HG03095 (cell line): ENCODE results near the gene MPC1L.

Experiments
- ATAC-seq: cut with Tn5 transposase; IDR thresholded peaks from one replicate; pipeline ENCODE4 v1.9.1; 2021; ENCODE audit warnings: moderate library complexity; ENCODE audit not compliant: unreplicated experiment

MPC1L gene

DNA sequence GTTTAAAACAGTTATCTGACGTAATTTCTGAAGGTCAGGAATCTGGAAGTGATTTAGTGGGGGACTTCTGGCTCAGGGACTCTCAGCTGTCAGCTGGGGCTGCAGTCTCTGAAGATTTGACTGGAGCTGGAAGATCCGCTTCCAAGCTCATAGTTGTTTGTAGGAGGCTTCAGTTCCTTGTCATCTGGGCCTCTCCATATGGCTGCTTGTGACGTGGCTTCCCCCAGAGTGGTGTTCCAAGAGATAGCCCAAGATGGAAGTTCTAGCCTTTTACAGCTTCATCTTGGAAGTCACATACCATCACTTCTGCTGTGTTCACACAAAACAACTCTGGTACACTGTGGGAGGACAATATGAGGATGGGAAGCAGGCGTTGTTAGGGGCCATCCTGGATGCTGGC is 2.1 kb downstream of the MPC1L start:
- ATAC-seq = no peak

DNA sequence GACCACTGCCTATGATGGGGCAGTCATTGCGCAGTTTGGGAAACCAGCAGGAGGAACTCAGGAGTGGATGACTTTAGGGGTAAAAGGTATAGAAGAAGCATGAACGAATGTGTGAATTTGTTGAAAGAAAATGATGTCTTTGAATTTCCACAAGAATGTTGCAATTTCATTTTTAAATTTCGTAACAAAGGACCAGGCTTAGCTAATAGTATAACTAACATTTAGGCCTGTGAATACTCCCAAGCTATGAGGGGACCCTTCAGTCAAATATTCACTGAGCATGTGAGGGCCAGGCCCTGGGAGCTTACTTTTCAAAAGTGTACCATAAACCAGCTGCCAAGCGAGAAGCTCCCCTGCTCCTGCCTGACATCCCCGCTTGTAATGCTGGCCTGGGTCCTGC is 5.3 kb downstream of the MPC1L start:
- ATAC-seq = no peak

DNA sequence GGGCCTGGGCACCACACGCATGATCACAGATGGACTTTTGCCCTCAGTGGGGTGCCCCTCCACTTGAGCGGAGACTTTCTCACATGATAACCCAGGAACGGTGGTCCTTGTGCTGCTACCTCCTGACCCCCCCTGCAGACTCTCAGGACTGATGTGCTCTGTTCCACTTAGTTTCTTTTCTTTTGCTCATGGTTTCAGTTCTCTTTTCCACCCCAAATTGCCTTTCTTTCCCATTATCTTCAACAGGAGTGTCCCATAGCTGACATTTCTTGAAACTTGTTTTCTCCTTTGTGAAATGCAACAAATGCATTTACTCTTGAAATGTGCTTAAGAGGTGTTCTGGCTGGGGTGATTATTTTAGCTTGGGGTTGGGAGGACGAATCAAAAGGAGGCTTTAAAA is 9.0 kb downstream of the MPC1L start:
- ATAC-seq = no peak

DNA sequence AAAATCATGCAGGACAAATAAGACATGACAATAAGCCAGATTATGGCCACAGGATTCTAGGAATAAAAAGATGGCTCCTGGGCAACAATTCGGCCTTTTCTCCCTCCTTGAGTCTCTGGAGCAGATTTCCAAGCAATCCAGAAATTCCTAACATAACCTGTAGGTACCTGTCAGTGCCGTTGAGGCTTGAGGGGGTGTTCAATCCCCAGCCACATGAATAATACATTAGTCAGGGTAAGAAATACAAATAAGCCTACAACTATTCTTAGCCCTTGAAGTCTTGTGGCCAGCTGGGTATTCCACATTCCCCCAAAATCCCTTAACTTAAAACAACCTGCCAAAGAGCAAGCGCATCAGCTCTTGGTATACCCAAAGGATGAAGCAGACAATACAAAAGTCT is 14.5 kb downstream of the MPC1L start:
- no peak for ATAC-seq

DNA sequence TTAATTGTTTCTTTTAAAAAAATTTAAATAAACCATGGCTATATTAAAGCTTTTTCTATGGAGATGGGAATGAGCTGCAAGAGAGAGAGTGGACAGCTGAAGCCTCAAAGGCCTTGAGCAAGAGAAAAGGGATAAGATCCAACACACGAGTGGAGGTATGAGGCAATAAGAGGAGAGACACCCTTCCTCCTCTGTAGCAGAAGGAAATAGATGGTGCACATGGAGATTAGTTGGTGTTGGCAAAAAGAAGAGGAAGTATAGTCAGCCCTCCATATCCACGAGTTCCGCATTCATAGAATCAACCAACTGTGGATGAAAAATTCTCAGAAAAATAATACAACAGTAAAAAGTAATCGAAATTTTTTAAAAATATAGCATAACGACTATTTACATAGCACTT is 20.9 kb downstream of the MPC1L start:
- ATAC-seq = no peak

DNA sequence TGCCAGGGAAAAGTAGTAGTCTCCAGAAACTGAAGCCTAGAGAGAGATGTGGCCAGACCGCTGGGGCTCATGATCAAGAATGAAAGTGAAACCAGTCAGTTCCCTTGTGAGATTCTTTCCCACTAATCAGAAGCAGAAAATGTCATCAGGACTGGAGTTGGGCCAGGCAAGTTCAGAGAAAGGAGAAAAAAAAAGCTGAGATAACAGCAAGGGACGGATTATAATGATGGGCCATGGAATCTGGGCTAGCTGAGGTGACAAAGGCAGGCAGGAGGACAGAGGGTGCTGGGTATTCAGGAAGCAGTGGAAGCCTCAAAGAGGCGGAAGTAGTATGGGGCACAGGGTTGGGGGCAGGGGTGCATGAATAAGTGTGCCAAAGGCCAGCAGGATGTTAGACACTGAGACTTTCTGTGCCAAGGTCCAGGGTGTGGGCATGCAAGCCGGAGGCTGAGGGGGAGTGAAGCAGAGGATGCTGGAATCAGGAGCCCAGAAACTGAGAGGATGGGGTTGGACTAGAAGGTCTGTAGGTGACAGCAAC is 21.7 kb downstream of the MPC1L start:
- ATAC-seq = no peak

DNA sequence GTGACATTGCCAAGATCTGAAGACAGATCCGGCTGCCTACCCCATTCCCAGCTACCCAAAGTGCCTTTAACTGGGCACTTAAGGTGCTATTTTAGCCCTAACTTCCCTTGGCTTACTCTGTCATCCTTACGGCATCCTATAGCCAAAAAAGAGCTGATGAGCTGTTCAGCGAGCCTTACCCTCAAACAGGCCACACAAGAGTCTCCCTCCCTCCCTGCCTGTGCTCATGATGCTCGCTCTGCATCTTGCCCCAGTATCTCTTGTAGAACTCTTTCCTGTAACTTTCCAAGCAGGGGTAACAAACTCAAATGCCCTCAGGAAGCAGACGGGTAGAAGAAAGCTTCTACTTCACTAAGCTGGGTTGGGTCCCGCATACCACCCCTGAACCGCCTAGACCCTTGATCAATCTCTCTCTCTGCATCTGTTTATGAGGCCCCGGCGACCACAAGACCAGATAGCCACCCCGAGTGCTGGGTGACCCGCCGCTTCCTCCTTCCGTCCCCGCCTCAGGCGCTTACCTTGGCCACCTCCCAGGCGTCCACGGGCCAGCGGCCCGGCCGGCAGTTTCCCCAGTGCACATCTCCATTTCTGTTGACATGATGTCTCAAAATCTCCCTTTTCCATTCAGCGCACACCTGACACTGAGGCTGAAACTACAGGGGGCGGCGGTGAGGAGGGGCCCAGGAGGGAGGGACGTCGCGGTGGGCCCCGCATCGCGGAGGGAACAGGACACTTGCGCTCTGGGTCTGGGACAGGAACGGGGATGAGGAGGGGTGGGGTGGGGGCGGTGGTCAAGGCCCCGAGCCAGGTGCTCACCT is 23.5 kb downstream of the MPC1L start:
- ATAC-seq = peak; percentile 28

DNA sequence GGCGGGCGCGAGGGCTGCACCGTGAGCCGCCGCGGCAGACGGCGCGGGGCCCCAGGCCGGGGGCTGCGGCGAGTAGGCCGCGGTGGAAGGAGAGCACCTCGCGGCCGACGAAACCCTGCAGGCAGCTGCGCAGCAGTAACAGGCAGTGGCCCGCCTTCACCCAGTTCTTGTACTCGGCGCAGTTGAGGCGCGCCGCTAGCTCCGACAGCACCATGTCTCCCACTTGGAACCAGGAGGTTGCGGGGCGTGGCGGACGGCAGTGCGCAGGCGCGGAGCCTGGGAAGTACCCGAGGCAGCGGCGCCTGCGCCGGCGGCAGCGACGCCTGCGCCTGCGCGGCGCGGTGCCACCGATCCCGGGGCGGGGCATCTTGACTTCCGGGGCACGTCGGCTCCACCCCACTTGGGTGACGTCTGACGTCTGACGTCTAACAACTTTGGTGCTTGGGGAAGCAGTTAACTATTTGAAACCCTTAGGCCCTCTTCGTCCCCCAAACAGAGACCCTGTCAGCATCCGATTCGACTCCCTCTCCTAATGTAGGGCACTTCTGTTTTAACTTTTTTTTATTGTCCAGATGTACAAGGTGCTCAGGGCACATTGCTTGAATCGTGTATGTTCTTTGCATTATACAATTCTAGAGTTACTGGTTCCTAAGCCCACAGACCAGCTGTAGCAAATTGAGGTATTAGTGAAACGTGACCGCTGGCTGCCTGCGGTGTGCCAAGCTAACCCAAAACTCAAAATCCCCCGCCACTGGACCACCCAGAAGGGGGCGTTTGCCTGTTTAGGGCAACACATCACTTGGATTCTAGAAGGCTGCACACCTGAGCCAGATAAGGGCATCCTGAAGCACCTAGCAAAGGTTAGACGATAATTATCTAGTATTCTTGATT is 24.3 kb downstream of the MPC1L start, which contains the start of gene CXorf38:
CXorf38 (minus strand) TSS at position 255 of the 891 bp plus-strand sequence; CDS start at position 214, 41 bp downstream.
- ATAC-seq = peak; percentile 76

DNA sequence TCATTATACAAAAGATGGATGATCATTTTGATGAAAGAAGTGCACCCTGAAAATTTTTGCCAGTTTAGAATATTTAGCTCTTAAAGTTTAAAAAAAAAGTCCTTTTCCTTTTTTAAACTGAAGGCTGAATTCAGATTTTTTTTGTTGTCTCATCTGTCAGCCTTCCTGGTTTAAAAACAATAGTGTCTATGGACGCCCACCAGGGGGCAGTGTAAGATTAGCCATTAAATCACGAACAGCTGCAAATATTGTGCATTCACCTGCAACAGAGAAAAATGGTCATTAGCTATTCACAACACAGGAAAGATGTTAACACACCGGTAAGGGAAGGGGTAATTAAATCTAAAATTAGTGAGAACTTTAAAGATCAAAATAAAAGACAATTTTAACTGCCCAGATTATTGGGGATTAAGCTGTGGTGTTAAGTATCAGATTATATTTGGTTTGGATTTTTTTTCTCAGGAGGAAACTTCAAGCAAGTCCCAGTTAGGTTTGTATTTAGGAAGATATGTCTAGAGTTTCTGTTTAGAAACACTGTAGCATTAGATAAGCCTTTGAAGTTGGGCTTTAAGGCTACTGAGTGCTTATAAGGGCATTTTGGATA is 28.5 kb downstream of the MPC1L start:
- no peak for ATAC-seq

DNA sequence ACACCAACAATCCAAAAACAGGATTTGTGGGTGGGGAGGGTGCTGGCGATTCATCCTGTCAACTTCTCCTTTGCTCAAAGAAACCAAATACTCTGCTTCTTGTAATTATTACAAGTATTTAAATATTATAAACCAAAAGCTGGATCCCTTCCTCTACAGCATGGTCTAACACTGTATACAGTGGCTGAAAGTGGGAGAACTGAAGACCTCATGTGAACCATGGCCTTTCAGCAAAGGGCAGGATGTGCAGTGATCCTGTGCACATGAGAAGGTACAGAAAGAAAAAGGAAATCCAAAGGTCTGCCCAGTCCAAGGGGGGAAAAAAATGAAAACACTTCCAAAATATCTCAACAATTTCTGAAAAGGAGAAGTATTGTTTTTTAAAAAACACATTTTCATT is 29.4 kb downstream of the MPC1L start:
- no peak for ATAC-seq

DNA sequence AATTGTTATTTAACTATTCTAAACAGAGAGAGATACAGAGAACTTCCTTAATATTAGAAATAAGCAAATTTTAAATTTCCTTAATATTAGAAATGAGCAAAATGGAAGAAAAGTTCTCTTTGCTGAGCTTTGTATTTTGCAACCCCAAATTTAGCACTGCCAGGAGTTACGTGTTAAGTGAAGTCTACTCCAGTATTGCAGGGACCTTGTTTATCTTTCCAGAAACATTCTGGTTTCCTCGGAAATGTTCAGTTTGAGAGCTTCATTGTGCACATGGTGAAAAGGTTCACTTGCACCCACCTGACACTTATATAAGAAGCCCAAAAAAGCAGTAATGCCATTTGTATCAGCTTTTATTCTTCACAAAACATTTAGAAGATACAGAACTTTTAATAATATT is 30.3 kb downstream of the MPC1L start:
- no peak for ATAC-seq

DNA sequence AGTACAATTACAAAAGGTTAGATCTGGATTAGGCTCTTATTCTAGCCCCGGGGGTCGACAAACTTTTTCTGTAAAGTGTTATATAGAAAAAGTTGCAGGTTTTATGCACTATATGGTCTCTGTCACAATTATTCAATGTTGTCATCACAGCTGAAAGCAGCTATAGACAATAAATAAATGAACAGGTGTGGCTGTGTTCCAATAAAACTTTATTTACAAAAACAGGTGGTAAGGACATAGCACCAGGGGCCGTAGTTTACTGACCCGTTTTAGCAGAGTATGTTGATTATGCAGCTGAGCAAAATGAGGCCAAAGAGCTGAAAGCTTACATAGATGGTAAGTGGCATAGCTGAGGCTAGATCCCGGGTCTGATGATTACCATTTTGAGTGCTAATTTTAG is 37.2 kb downstream of the MPC1L start:
- ATAC-seq = no peak

DNA sequence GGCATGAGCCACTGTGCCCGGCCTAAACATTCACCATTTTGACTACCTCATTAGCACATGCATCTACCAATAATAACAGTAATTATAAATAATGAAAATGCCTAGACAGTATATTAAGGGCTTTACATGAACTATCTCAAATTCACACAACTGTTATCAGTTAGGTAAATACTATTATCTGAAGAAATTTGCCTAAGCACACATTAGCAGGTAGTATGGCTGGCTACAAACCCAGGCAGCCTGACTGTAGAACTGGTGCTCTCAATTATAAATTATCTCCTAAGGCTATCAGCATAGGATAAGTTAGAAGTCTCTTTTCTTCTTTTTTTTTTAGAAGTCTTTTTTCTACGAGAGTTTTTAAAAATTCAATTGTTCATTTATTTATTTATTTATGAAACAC is 38.3 kb downstream of the MPC1L start:
- no peak for ATAC-seq

DNA sequence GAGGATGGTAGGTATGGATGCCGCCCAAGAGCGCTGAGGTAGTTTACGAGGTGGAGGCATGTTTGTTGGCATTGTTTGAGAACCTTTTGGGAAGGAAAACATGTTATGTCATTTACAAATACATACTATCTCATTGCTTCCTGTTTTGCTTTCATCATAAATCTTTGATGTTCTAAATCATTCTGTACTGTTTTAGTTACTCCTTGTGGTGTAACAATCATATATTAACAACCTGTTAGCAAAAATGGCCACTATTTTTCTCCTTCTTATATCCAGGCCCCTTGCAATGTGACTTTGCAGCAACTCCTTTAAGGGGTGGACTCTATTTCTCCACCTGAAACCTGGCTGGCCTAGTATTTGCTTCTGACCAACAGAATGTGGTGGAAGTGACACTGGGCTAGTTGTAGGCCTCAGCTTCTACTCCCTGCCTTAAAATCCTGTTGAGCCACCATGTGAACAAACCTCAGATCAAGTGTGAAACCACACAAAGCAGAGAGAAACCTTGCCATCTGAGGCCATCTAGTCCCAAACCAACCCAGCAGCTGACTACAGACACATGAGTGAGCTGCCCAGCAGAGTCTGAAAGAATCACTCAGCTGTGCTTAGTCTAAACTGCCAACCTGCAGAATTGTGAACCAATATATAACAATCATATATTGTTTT is 40.0 kb downstream of the MPC1L start:
- ATAC-seq = no peak

DNA sequence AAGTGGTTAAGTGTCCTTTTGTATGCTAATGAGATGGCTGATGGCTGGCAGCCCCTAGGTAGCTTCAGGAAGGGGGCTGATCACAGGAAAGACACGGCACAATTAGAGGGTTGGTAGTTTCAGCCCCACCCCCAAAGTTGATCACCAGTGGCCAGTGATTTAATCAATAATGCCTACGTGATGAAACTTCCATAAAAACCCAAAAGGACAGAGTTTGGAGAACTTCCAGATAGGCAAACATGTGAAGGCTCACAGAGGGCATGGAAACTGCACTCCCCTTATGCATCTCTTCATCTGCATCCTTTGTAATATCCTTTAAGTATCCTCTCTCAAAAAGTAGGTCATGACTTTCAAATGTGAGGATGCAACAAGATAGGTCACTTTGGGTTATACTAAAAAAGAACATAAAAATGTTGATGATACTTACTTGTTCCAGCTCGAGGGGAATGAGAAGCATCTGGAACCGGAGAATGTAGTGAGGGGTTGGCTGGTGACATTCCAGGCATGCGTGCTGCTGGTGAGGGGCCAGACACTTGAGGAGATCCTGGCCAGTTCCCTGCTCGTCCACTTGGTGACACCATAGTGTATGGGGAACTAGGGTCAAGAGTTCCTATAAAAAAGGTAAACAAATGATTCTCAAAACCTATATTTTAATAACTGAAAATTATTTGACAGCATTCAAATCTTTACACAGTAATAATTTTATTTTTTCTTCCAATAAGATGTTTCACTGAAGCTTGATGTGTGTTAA is 40.8 kb downstream of the MPC1L start:
- no peak for ATAC-seq

DNA sequence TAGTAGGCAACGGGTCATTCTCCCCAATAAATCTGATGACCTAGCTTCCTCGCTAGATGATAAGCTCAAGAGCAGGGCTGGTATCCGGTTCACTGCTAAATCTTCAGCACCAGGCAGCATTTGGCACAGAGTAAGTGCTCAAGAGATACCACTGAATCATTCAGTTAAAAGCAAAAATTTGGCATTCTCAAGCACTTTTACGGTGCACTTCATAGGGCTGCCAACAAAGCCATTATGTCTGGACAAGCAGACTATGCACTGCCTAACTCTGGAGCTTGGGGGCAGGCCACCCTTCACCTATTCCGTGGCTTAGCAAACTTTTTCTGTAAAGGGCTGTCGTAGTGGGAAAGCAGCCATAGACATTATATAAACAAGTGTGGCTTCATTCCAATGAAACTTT is 47.9 kb downstream of the MPC1L start:
- ATAC-seq = no peak
